ENCODE data around the gene C11orf21. TPM values are rescaled to one million over a fixed set of nuclear protein-coding genes. Genes with fewer than 3 reads are reported as not detected.

C11orf21 gene
- total RNA-seq, 6 donors from 2014 or later = 2.3 to 20.3 (median 9.5) TPM

- TF ChIP-seq POLR2A (IDR thresholded peaks at IDR 0.05) (no peak), EP300 (IDR thresholded peaks at IDR 0.05) (no peak), CTCF (IDR thresholded peaks at IDR 0.05) (no peak), POLR2AphosphoS5 (IDR thresholded peaks at IDR 0.05) (no peak)
- no peak for ATAC-seq (ENCODE audit: low FRiP score in 2 of 2)
- no peak overlapping the region for H3K27ac ChIP-seq
These were observed 11.6 kb upstream of the C11orf21 start for GRCh38 chr11:2313051-2313951.

GRCh38 chr11:2312232-2313042 is 10.7 kb upstream of the C11orf21 start:
- H3K27ac ChIP-seq = peak overlapping the region; percentile 43 to 65 (median 54)
- TF ChIP-seq POLR2AphosphoS5 (IDR thresholded peaks at IDR 0.05) (peak in 1 of 2 donors; percentile 21), EP300 (IDR thresholded peaks at IDR 0.05) (no peak), CTCF (IDR thresholded peaks at IDR 0.05) (no peak)

More at GRCh38 chr11:2313051-2313951, 11.6 kb upstream of the C11orf21 start:
- Histone ChIP-seq H3K9me3 (no peaks in the 10 kb centered on the region), H3K4me1 (peaks cover 19 to 39% (median 21%) of the 10 kb centered on the region in 4 donors), H3K4me3 (no peak overlapping the region), H3K27me3 (no peaks in the 10 kb centered on the region), H3K36me3 (no peaks in the 10 kb centered on the region)
- WGBS, 2 donors = 87 to 94% methylated on average over 22 to 34 of the region's 34 CpGs
- peak in 1 of 2 donors; percentile 75 for DNase-seq

GRCh38 chr11:2311353-2312133 is 9.8 kb upstream of the C11orf21 start:
- 76 to 97% methylated on average over 5 to 20 of the region's 21 CpGs for WGBS, 2 donors
- no peak for TF ChIP-seq POLR2A (IDR thresholded peaks at IDR 0.05)
- H3K9me3 ChIP-seq = no peaks in the 10 kb centered on the region
- H3K4me1 ChIP-seq = peaks cover 27 to 52% (median 29%) of the 10 kb centered on the region in 4 donors
- H3K4me3 ChIP-seq = no peak overlapping the region
- peak in 1 of 2 donors; percentile 67 for DNase-seq
- H3K27ac ChIP-seq = peak overlapping the region in 3 of 4 donors; percentile 17 to 65 (median 54)
- ATAC-seq (ENCODE audit: low FRiP score in 2 of 2) = no peak
- H3K36me3 ChIP-seq = no peaks in the 10 kb centered on the region
- no peaks in the 10 kb centered on the region for H3K27me3 ChIP-seq

More at GRCh38 chr11:2312232-2313042, 10.7 kb upstream of the C11orf21 start:
- Histone ChIP-seq H3K9me3 (no peaks in the 10 kb centered on the region), H3K27me3 (no peaks in the 10 kb centered on the region), H3K4me3 (no peak overlapping the region), H3K36me3 (no peaks in the 10 kb centered on the region), H3K4me1 (peaks cover 20 to 44% (median 23%) of the 10 kb centered on the region in 4 donors)
- WGBS, 2 donors = 80% methylated on average over 2 to 22 of the region's 22 CpGs
- ATAC-seq (ENCODE audit: low FRiP score in 2 of 2) (peak in 1 of 2 donors; percentile 44), DNase-seq (peak in 1 of 2 donors; percentile 66)

DNA sequence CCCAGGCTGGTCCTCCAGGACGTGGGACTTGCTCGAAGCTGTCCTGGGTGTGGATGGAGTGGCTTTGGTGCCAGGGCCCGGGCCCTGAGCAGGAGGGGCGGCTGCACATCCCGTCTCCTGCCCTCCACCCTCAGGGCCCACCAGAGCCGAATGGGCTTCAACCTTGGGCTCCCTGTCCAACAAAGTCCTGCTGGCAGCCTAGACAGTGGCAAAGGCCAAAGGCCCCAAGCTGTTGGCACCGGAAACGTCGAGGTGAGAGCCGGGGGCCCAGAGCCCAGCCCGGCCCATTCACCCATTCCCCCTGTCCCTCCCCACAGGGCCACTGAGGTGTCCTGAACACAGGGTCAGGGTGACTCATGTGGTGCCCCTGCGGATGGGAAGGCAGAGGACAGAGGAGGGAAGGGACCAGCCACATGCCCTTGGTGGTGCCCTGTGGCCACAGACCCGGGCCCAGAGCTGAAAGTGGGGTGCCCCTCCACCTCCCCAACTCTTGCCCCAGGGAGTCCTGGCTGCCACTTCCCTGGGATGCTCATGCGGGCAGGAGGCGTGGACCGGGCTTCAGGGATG is 9.2 kb upstream of the C11orf21 start:
- no peaks in the 10 kb centered on the region for H3K36me3 ChIP-seq
- H3K4me1 ChIP-seq = peaks cover 34 to 58% (median 36%) of the 10 kb centered on the region in 4 donors
- ATAC-seq (ENCODE audit: low FRiP score in 2 of 2) = no peak
- no peak overlapping the region for H3K4me3 ChIP-seq
- H3K27me3 ChIP-seq = no peaks in the 10 kb centered on the region
- DNase-seq = peak in 1 of 2 donors; percentile 50
- TF ChIP-seq POLR2A (IDR thresholded peaks at IDR 0.05) = no peak
- TF ChIP-seq POLR2AphosphoS5 (IDR thresholded peaks at IDR 0.05) = no peak
- TF ChIP-seq EP300 (IDR thresholded peaks at IDR 0.05) = no peak
- TF ChIP-seq CTCF (IDR thresholded peaks at IDR 0.05) = no peak
- 77% methylated on average over 14 of the region's 16 CpGs; no CpG with 5 or more reads in 1 of the 2 donors for WGBS, 2 donors
- H3K9me3 ChIP-seq = no peaks in the 10 kb centered on the region
- no peak overlapping the region for H3K27ac ChIP-seq

Measured in upper lobe of left lung (tissue), 6 donors.